NB4 (cell line): ENCODE data around the gene HSPA12A.

Experiments
- DNase-seq: peaks from one replicate; pipeline ENCODE4 v3.0.0; 2010; ENCODE audit warnings: low read depth
- H3K4me3 ChIP-seq: one replicate; pipeline ENCODE4 v1.5.1; 2011; ENCODE audit warnings: mild to moderate bottlenecking, low read depth, low read length, moderate library complexity
- CTCF ChIP-seq: IDR thresholded peaks from one replicate; pipeline ENCODE4 v1.5.1; 2012; ENCODE audit warnings: low read depth, low read length
- MAX ChIP-seq: IDR thresholded peaks from 2 replicates; pipeline ENCODE4 v1.6.1; 2011; ENCODE audit warnings: low read depth, low read length
- MYC ChIP-seq: IDR thresholded peaks from 2 replicates; pipeline ENCODE4 v1.6.1; 2011; ENCODE audit warnings: low read depth, low read length
- POLR2A ChIP-seq: IDR thresholded peaks from 2 replicates; pipeline ENCODE4 v1.6.1; 2011; ENCODE audit warnings: mild to moderate bottlenecking; ENCODE audit not compliant: insufficient read length; ENCODE audit errors: extremely low read depth

Gene HSPA12A

GRCh38 chr10:116769368-116769767 is 27.0 kb upstream of the HSPA12A start:
- no peak for TF ChIP-seq MAX
- no peak for TF ChIP-seq POLR2A
- TF ChIP-seq MYC, result no peak
- TF ChIP-seq CTCF, result no peak
- no peak overlapping the region for H3K4me3 ChIP-seq
- no peak for DNase-seq

GRCh38 chr10:116768786-116769185 is 26.4 kb upstream of the HSPA12A start:
- no peak overlapping the region for H3K4me3 ChIP-seq
- no peak for TF ChIP-seq CTCF
- DNase-seq, result no peak

- DNase-seq, result no peak
- H3K4me3 ChIP-seq, result no peak overlapping the region
- TF ChIP-seq POLR2A (no peak), MAX (no peak), MYC (no peak), CTCF (no peak)
Measured at GRCh38 chr10:116766837-116767634, 24.7 kb upstream of the HSPA12A start.

- TF ChIP-seq POLR2A, result no peak
- TF ChIP-seq MYC, result no peak
- TF ChIP-seq MAX, result no peak
- no peak for TF ChIP-seq CTCF
- DNase-seq, result no peak
Measured at GRCh38 chr10:116766241-116766827, 24.0 kb upstream of the HSPA12A start.

GRCh38 chr10:116765648-116766081 is 23.3 kb upstream of the HSPA12A start:
- TF ChIP-seq CTCF (peak; percentile 56), MAX (no peak)
- no peak overlapping the region for H3K4me3 ChIP-seq
- peak; percentile 37 for DNase-seq

More at GRCh38 chr10:116766241-116766827, 24.0 kb upstream of the HSPA12A start:
- no peak overlapping the region for H3K4me3 ChIP-seq

- DNase-seq, result no peak
- TF ChIP-seq MAX (no peak), POLR2A (no peak), MYC (no peak), CTCF (no peak)
- H3K4me3 ChIP-seq, result no peak overlapping the region
Measured at GRCh38 chr10:116764979-116765378, 22.6 kb upstream of the HSPA12A start.
